Fibroblast of mammary gland (primary cell): ENCODE measurements around the gene ASXL1.
A peak's percentile ranks its signal among the peaks of the same experiment; 100 is the strongest.

Experiments
- DNase-seq: peaks from one replicate; pipeline ENCODE4 v3.0.0-alpha.2; 2010; ENCODE audit warnings: low read depth
- H3K4me3 ChIP-seq: 2 replicates; pipeline ENCODE4 v1.5.1; 2011; ENCODE audit warnings: low read depth, mild to moderate bottlenecking, low read length, moderate library complexity; ENCODE audit not compliant: control insufficient read depth
- TF ChIP-seq, protein P1 (sequence below): conservative IDR thresholded peaks from 2 replicates; pipeline ENCODE4 v1.5.1; 2011; ENCODE audit warnings: low read depth, low read length, inconsistent platforms; ENCODE audit not compliant: control insufficient read depth, insufficient read depth

ASXL1 gene

DNA sequence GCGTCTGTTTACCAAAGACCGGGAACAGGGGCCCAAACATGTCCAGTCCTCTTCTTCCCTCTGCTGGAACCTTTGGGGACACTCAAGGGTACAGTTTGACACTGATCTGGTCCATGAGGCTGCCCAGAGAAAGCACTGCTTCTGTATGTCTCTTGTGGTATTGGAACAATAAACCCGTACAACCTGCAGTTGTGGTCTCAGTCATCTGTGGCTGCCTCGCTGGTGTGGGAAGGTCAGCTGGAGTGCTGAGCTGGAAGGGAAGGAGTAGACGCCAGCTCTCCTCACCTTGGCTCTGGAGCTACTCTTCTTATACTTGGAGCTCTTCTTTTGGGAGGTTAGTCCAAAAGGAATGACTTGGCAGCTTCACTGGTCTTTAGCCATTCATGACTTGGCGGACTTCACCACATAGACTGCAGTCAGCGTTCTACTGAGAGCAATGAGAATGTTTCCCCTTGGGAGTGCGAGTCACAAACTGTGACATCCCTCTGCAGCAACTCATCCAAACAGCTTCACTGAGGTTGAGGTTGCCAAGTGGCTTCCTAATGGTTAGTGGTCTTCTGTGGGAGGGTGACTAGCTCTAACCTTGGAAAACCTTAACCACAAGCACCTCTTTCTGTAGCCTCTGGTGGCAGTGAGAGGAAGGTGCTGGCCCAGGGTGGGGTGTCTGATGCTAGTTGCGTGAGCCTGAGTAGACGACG is 81.2 kb downstream of the ASXL1 start:
- TF ChIP-seq, protein P1, sequence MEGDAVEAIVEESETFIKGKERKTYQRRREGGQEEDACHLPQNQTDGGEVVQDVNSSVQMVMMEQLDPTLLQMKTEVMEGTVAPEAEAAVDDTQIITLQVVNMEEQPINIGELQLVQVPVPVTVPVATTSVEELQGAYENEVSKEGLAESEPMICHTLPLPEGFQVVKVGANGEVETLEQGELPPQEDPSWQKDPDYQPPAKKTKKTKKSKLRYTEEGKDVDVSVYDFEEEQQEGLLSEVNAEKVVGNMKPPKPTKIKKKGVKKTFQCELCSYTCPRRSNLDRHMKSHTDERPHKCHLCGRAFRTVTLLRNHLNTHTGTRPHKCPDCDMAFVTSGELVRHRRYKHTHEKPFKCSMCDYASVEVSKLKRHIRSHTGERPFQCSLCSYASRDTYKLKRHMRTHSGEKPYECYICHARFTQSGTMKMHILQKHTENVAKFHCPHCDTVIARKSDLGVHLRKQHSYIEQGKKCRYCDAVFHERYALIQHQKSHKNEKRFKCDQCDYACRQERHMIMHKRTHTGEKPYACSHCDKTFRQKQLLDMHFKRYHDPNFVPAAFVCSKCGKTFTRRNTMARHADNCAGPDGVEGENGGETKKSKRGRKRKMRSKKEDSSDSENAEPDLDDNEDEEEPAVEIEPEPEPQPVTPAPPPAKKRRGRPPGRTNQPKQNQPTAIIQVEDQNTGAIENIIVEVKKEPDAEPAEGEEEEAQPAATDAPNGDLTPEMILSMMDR = peak; percentile 27
- H3K4me3 ChIP-seq = no peak overlapping the region
- DNase-seq = peak; percentile 91

DNA sequence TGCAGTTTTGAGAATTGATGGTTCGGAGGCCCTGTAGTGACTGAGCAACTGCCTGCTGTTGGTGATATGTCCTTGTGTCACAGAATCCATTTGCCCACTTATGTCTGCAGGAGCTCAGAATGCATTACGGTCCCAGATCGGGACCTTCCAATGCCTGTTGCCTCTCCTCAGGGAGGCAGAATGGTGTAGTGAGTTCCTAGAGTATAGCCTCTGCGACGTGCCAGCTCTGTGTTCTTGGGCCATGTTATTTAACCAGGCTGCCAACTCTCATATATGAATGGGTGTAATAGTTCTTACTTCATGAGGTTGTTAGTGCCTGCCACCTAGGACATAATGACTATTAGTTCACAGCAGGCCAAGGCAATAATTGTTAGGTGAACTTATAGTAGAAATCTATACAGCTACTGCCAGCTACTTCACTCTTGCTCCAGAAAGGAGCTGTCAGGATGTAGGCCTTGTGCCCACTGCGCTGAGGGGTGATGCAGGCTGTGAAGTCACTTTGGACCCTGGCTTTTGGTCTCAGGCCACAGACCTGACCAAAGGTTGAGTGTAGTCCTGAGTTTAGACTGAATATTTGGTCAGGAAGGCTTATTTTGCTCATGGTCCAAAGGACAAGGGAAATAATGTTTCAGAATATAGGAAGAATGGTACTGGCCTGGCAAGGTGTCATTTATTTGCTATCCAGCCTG is 82.1 kb downstream of the ASXL1 start:
- TF ChIP-seq, protein P1 = no peak
- H3K4me3 ChIP-seq = no peak overlapping the region
- DNase-seq = no peak

DNA sequence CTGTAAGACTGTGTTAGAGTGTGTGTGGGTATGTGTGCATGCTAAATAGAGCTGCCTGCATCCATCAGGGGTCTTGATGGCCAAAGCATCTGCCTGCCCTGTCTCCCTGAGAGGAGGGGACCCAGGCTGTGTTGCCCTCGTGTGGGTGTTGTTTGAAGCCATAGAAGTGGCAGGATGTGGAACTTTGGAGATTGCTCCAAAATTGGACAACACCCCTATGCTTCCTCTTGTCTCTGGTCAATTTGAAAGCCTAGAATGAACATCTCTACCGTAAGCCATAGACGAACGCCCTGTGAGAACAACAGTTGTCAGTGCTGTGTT is 82.6 kb downstream of the ASXL1 start:
- H3K4me3 ChIP-seq = no peak overlapping the region
- TF ChIP-seq, protein P1 = no peak
- no peak for DNase-seq

DNA sequence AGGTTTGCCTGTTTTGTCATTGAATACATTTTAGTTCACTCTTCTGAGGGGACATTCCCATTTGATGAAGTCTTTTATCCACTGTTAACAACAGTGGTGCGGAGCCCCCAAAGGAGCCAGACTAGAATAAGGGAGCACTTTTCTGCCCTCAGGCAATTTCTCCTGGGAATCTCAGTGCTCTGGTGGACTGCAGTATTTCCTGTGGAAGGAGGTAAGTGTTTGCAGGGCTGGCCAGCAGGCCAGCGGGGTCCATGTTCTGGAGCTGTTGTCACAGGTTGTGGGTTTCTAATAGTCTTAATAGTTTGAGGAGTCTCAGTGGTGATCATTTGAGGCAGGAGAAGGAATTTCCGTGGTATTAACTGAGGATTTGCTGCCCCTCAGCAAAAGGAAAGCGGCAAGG is 83.5 kb downstream of the ASXL1 start:
- DNase-seq = no peak
- TF ChIP-seq, protein P1 = no peak
- H3K4me3 ChIP-seq = no peak overlapping the region

DNA sequence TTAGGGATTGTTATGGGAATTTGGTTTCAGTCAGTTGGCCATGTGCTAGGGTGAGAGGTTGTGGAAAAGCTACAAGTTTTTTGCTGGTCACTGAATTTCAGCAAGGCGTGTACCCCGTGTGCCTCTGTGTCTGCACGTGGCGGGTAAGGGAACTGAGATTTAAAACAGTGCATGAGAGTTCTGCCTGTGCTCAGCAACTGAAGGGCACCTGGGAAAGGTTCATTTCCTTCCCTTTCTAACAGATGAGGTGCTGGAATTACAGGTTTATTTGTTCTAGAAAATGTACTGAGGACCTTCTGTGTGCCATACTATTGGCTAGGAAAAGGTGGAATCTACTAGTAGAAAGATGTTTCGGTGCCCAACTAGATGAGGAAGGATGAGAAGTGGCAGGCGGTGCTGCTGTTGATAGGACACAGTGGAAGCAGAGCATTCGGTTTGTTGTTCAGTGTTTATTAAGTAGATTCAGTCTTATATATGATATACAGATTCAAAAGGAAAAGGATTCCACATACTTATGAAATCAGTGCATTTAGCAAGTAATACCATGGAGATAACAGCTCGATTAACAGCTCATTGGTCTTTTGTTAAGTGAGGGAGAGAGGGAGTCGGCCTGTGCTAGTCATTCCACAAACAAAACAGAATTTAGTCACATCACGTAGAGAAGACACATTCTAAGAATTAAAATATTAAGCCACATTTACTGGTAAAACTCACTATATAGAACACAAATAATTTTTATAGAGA is 84.7 kb downstream of the ASXL1 start:
- no peak for DNase-seq
- H3K4me3 ChIP-seq = no peak overlapping the region
- TF ChIP-seq, protein P1 = no peak

DNA sequence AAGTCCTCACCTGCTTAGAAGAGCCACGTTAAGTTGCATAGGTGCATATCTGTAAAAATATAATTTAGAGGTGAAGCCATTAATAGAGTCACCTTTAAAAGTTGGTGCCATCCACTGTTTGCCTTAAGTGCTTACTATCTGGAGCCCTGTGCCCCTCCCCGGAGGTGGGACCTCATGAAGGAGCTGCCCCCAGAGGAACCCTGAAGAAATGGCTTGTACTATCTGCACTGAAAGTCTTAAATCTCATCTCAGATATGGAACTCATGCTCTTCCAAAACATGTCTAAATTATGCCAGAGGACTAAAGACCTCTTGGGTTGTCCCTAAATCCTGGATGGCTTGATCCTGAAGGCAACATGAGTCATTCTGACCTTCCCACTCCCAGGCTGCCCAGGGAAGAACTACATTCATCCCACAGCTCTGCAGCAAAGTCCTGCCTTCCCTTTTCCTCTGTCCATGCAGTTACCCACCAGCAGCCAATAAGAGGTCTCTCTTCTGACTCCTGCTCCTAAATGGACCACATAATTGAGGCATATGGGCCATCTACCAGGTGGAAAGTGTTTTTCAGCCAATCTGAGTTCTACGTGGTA is 85.3 kb downstream of the ASXL1 start:
- no peak overlapping the region for H3K4me3 ChIP-seq
- TF ChIP-seq, protein P1 = no peak
- DNase-seq = peak; percentile 29
